ENCODE measurements around the gene FHIT. TPM values are rescaled to one million over a fixed set of nuclear protein-coding genes. Genes with fewer than 3 reads are reported as not detected.

The FHIT gene
- total RNA-seq, 4 donors from 2014 or later: 4.4 to 10.6 (median 8.4) TPM

DNA sequence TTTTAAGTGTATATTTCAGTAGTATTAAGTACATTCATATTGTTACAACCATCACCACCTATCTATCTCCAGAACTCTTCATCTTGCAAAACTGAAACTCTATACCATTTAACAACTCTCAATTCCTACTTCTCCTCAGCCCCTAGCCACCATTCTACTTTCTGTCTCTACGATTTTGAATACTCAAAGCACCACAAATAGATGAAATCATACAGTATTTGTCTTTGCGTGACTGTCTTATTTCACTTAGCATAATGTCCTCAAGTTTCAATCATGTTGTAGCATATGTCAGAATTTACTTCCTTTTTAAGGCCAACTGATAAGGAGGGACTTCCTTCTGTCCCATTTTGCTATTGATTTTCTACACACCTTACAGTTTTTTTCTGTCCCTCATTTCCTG lies 593.3 kb downstream of the FHIT start:
- TF ChIP-seq, protein P1, sequence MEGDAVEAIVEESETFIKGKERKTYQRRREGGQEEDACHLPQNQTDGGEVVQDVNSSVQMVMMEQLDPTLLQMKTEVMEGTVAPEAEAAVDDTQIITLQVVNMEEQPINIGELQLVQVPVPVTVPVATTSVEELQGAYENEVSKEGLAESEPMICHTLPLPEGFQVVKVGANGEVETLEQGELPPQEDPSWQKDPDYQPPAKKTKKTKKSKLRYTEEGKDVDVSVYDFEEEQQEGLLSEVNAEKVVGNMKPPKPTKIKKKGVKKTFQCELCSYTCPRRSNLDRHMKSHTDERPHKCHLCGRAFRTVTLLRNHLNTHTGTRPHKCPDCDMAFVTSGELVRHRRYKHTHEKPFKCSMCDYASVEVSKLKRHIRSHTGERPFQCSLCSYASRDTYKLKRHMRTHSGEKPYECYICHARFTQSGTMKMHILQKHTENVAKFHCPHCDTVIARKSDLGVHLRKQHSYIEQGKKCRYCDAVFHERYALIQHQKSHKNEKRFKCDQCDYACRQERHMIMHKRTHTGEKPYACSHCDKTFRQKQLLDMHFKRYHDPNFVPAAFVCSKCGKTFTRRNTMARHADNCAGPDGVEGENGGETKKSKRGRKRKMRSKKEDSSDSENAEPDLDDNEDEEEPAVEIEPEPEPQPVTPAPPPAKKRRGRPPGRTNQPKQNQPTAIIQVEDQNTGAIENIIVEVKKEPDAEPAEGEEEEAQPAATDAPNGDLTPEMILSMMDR (IDR thresholded peaks at IDR 0.05; ENCODE audit: low read depth): no peak

DNA sequence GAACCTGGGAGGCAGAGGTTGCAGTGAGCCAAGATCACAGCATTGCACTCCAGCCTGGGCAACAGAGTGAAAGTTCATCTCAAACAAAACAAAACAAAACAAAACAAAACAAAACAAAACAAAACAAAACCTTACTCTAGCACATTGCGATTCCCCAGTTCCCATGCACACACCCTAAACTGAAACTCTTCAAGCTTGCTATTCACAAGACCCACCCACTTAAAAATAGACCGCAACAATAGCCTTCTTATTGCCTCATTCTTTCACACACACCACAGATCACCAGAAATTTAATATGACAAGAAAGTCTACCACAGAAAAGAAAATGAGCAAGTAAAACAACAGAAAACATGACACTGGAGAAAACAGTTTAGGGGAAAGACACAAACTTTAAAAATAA lies 598.4 kb downstream of the FHIT start:
- TF ChIP-seq, protein P1 (IDR thresholded peaks at IDR 0.05; ENCODE audit: low read depth): no peak

DNA sequence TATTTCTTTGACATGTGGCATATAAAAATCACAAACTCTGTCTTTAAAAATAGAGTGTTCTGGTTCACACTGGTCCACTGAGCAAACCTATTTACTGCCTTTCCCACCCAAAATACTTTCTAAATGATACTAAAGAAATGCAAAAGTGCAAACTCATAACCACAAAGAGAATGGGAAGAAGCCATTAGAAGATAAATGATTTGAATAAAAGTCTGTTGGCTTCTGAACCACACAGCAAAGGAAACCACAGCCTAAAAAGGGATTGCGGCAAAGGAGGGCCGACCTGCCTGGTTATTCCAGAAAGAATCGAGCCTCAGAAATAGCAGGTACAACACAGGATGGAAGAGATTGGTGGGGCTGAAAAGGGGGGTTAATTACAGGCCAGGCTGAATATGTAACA lies 599.5 kb downstream of the FHIT start:
- TF ChIP-seq, protein P1 (IDR thresholded peaks at IDR 0.05; ENCODE audit: low read depth): no peak

DNA sequence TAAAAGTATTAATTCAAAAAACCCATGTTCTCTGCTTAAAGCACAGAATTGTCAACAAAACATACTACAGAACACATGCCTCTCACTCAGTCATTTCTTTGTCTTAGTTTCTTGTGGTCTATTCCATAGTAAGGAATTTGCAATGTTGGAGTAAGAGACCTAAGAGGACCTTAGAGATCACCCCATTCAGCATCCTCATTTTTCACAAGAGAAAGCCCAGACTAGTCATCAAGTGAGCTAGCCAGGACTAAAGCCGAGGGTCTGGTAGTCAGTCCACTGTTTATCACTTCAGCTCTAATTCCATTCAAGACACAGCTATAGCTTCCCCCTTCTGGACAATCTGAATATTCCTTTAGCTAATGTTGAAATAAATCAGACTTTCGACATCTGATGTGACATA lies 601.1 kb downstream of the FHIT start:
- TF ChIP-seq, protein P1 (IDR thresholded peaks at IDR 0.05; ENCODE audit: low read depth): no peak

DNA sequence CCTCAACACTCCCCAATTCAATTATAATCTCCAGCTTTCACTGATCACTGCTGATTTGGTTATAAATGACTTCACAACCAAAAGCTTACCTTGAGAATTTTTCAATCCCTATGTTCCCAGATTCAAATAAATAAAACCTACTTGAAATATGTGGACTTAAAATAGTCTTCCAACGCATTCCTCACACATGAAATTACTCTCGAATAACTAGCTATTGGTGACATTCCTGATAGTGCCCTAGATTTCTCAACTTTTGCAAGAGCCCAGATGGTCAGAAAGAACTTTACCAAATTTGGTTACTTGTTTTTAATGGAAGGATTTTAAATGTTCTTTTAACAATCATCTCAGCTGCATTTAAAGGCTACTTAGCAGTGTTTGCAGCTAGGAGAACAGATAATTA lies 605.5 kb downstream of the FHIT start:
- TF ChIP-seq, protein P1 (IDR thresholded peaks at IDR 0.05; ENCODE audit: low read depth): no peak

DNA sequence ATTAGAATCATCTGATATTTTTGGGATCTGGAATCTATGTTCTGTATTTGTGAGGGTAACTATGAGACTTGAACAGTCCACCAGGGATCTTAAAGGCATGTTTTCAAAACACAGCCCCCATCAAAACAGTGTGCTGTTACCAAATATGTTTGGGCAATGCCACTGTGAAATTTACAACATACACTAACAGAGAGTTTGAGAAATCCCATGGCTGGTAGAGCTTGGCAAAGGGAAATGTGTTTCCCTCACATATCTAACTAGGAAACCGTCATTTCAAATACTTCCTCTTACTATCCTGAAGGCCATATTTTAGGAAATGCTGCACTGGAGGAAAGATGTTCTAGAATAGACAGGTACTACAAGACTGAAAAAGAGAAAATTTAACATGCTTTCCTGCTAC lies 607.4 kb downstream of the FHIT start:
- TF ChIP-seq, protein P1 (IDR thresholded peaks at IDR 0.05; ENCODE audit: low read depth): no peak

DNA sequence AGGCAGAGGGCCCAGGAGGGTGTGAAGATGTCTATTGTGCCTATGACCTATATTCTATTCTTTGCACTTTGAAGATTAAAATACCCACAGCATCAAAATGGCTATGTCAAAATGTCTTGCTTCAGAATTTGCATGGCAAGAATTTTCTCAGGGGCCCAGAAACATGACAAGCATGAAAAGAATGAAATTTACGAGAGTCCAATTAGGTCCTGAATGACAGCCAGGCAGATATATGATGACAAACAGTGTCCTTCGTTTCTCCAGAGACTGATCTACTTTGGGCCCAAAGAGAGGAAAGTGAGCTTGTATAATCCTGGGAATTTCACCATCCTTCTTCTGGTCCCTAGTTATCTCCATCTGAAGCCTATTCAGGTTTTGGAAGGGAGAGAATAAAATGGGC lies 609.9 kb downstream of the FHIT start:
- TF ChIP-seq, protein P1 (IDR thresholded peaks at IDR 0.05; ENCODE audit: low read depth): no peak

Data from subcutaneous adipose tissue (tissue), 4 donors.